DOHH2 (cell line): ENCODE results near the gene MAF.

Experiments
- EZH2phosphoT487 ChIP-seq: fragments of 200-600 bp; sonication (generic); IDR thresholded peaks from 2 replicates; pipeline ENCODE4 v1.6.1; 2017; ENCODE audit warnings: borderline replicate concordance, mild to moderate bottlenecking, antibody characterized with exemption, low read length, moderate library complexity, mixed read lengths
- TF ChIP-seq, protein P1 (sequence below): fragments of 200-600 bp; sonication (generic); IDR thresholded peaks from one replicate; pipeline ENCODE4 v1.5.1; 2014; ENCODE audit warnings: antibody characterized with exemption, mild to moderate bottlenecking, low read depth, low read length; ENCODE audit not compliant: poor library complexity, severe bottlenecking

DNA sequence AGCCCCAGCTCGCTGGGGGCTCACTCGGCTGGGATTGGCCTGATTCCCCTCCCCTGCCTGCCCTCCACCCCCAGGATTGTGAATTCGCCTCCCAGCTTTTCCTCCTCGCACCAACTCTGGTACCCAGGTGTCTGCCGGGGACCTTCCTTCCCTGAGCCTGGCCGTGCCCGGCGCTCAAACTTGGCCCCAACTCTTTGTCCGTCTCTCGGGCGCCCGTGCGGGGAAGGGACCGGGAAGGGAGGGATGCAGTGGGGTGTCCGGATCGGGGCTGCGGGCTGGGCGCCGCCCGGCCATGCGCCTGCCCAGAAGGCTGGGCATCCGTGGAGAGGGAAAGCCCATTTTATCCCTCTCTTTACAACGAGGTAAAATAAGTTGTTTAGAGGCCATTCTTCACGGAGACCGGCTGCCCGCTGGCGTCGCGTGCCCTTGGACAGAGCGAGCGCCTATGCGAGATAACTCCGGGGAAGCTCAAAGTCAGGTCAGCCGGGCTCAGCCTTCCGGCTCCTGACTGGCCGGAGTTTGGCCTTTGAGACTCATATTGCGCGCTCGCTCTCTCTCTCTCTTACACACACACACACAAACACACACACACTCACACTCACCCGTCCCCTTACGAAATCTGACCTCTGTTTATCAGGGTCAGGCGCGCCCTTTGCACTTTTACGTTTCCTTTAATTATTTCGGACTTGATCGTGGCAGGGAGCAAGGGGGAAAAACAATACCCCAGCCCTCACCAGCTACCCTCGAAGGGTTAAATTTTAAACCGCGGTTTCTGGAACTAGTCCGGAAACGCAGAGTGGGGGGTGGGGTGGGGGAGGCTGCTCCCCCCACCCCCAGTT is 774 bp upstream of the MAF start:
- TF ChIP-seq EZH2phosphoT487, result no peak
- TF ChIP-seq, protein P1, sequence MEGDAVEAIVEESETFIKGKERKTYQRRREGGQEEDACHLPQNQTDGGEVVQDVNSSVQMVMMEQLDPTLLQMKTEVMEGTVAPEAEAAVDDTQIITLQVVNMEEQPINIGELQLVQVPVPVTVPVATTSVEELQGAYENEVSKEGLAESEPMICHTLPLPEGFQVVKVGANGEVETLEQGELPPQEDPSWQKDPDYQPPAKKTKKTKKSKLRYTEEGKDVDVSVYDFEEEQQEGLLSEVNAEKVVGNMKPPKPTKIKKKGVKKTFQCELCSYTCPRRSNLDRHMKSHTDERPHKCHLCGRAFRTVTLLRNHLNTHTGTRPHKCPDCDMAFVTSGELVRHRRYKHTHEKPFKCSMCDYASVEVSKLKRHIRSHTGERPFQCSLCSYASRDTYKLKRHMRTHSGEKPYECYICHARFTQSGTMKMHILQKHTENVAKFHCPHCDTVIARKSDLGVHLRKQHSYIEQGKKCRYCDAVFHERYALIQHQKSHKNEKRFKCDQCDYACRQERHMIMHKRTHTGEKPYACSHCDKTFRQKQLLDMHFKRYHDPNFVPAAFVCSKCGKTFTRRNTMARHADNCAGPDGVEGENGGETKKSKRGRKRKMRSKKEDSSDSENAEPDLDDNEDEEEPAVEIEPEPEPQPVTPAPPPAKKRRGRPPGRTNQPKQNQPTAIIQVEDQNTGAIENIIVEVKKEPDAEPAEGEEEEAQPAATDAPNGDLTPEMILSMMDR, result no peak
